Measurements from ENCODE around the gene CUX1.

The CUX1 gene

GRCh38 chr7:102184303-102184702 is 366.9 kb downstream of the CUX1 start:
- no peak for DNase-seq (ENCODE audit: low read depth in 2 of 2)

DNA sequence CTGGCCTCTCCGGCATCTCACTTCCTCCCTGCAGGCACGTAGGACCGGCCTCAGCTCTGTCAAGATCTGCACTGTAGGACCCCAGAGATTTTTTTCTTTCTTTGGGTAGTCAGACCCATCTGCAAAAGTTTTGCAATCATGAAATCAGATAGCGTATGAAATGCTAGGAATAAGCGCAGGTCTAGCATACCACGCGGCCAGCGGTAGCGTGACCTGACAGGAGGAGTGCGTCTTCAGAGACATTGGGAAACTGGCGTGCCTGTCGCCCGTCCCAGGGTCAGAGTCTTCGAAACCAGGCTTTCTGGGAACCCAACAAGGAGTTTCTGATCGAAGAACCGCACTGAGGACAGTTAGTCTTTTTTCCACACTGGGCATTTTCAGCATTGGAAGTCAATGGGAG is 368.4 kb downstream of the CUX1 start:
- DNase-seq (ENCODE audit: low read depth in 2 of 2) = no peak

DNA sequence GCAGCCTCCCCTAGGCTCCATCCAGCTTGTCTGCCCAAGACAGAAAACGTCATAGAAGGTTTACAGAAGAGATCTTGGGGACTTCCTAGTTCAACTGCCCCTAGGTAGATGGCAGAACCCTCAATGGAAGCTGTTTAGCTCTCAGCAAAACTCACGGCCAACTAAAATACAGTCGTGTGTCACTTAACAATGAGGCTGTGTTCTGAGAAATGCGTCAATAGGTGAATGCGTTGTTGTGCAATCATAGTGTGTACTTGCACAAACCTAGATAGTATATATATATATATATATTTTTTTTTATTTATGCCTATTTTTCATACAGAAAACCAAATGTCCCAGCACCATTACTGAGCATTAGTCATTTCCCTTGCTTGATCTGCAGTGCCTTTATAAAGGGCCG is 368.9 kb downstream of the CUX1 start:
- DNase-seq (ENCODE audit: low read depth in 2 of 2) = no peak

DNA sequence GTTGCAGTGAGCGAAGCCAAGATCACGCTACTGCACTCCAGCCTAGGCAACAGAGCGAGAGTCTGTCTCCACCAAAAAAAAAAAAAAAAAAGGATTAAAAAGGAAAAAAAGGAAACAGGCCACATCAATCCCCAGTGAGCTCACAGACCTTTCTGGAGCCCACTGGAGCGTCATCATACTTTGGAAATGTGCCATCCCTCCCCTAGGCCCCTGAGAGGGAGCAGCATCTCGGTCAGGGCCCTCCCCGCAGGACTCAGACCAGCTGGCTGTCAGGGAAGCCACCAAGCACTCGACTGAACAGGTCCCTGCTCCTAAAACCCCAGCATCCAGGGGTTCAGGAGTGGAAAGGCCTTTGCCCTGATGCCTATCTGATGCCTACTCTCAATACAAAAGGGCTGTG is 371.3 kb downstream of the CUX1 start:
- no peak for DNase-seq (ENCODE audit: low read depth in 2 of 2)

GRCh38 chr7:102189756-102190155 is 372.3 kb downstream of the CUX1 start:
- DNase-seq (ENCODE audit: low read depth in 2 of 2) = no peak

DNA sequence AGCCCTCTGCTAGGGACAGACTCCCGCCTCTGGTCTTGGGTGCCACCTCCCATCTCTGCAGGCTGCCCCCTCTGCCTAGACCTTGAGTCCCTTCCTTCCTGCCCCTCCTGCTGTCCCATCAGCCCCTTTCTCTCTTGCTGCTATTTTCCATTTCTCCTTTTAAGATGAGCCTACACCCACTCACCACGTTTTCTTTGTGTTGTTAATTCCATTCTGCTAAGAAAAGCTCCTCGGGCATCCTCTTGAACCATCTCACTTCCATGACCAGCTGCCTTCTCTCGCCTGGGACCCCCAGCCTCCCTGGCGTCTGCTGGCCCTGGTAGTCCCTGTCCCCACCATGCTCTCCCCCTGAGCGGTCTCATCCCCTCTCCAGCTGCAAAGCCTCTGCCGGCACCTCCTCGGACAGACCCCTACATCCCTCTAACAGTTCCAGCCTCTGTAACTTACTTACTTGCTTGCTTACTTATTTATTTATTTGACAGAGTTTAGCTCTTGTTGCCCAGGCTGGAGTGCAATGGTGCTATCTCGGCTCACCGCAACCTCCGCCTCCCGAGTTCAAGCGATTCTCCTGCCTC is 373.4 kb downstream of the CUX1 start:
- no peak for DNase-seq (ENCODE audit: low read depth in 2 of 2)

DNA sequence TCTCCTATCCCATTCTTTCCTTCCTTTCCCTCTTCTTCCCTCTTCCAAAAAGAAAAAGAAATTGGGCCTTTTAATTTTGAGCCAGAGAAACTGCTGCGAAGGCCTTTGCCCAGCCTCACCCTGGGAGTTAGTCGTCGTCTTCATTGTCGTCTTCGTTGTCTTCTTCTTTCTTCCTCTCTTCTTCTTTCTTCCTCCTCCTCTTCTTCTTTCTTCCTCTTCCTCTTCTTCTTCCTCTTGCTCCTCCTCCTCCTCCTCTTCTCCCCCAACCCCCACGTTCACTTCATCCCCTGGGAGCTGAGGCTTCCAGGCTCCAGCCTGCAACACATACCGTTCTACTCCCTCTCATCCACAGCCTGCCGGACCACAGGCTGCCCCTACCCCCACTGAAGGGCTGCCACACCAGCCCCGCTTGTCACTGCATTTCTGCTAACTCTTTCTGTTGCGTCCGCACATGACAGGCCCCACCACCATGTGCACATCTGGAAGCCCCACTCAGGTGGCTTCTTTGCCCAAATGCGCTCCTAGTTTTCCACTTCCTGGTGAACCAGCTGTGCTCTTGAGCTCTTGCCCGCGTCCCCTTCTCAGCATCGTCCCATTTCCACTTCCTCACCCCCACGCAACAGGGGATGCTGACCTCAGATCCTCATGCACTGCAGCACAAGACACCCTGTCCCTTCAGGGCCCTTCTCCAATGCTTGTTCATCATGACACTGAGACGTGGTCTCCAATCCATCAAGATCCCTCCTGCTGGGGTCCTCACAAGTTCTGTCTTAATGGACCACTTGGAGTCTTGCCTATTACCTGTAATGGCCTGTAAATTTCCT is 374.3 kb downstream of the CUX1 start:
- DNase-seq (ENCODE audit: low read depth in 2 of 2) = no peak

DNA sequence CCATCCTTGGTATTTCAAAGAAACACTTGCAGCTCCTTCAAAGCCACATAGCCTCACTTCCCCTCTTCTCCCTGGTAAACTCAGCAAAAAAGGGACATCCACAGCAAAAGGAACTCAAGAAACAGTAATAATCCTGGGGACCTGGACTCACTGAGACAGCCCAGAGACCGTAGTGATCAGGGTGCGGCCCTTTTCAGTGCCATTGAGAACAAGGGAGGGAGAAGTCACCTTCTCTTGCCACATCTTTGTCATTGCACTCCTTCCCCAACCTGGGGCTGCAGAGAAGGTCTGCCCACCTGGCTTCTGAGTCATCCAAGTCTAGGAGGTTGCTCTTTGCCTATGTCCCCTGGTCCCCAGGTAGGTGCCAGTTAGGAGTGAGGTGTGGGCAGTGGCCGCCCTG is 375.4 kb downstream of the CUX1 start:
- no peak for DNase-seq (ENCODE audit: low read depth in 2 of 2)

GRCh38 chr7:102193806-102194205 is 376.4 kb downstream of the CUX1 start:
- no peak for DNase-seq (ENCODE audit: low read depth in 2 of 2)

GRCh38 chr7:102195361-102195760 is 377.9 kb downstream of the CUX1 start:
- no peak for DNase-seq (ENCODE audit: low read depth in 2 of 2)

GRCh38 chr7:102196028-102196427 is 378.6 kb downstream of the CUX1 start:
- DNase-seq (ENCODE audit: low read depth in 2 of 2) = no peak

DNA sequence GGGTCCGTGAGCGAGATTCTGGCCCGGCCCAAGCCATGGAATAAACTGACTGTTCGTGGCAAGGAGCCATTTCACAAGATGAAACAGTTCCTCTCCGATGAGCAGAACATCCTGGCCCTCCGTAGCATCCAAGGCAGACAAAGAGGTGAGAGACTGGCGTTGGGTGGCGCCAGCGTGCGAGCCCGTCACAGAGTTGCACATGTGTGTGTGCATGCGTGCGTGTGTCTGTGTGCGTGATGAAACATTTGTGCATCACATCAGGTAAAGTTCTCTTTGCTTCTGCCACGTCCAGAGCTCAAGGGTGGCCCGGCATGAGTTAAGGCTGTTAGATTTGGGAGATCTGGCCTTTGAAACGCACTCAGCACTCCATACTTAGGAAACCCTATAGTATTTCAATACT is 379.7 kb downstream of the CUX1 start:
- no peak for DNase-seq (ENCODE audit: low read depth in 2 of 2)

DNA sequence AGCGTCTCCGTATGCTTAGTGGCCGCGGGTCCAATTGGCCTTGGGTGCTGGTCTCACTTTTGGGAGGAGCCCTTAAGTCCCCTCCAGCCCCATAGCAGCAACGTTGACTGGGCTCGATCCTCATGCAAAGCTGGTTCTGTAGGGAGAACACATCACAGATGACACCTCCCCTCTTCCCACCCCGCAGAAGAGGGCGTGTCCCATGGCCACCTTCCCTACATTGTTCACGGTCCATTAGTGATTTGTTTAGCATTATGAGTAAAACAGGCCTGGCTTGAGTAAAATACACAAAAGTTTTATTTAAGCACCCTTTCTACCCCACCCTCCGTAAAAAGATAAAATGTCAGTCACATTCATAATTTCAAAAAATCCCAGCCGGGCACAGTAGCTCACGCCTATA is 380.2 kb downstream of the CUX1 start:
- DNase-seq (ENCODE audit: low read depth in 2 of 2) = no peak

- DNase-seq (ENCODE audit: low read depth in 2 of 2) = no peak
Observed at GRCh38 chr7:102198417-102198956, 381.1 kb downstream of the CUX1 start.

DNA sequence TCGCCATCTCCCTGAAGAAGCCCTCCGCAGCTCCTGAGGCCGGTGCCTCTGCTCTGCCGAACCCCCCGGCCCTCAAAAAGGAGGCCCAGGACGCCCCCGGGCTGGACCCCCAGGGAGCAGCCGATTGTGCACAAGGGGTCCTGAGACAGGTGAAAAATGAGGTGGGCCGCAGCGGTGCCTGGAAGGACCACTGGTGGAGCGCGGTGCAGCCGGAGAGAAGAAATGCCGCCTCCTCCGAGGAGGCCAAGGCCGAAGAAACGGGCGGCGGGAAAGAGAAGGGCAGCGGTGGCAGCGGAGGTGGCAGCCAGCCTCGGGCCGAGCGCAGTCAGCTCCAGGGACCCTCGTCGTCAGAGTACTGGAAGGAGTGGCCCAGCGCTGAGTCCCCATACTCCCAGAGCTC is 384.1 kb downstream of the CUX1 start:
- no peak for DNase-seq (ENCODE audit: low read depth in 2 of 2)

DNA sequence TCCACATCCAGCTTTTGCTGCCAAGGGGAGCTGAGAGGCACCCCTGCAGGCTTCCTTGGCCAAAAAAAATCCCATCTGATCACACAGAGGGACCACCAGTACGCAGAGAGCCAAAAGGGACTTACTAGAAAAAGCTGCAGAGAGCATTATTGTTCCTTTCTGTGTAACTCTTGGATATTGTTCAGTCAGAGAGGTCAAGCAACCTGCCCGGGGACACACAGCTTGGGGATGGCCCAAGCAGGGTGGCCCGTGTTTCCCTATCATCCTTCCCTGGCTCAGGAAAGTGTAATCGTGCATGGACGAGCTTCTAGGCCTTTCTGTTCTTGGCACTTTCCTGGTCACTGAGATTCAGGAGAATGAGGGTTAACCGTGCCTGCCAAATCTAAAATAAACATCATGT is 385.1 kb downstream of the CUX1 start:
- DNase-seq (ENCODE audit: low read depth in 2 of 2) = no peak

DNA sequence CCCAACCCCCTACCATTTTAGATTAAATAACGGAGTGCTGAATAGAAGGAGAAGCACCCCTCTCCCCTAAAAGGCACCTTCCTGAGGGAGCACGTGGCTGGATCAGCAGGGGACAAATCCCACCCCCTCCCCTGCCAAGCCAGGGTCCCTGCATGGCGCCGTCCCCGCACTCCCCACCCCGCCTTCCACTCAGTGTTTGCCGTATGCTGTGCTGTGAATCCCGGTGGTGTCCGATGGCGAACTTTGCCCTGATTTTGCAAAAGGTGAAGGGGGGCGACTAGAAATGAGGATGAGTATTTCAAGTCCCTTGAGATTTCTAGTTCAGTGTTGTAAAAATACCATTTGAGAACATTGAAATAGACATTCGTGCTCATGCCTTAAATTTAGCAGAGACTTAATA is 385.8 kb downstream of the CUX1 start:
- DNase-seq (ENCODE audit: low read depth in 2 of 2) = no peak

GRCh38 chr7:102204212-102204611 is 386.8 kb downstream of the CUX1 start:
- no peak for DNase-seq (ENCODE audit: low read depth in 2 of 2)

GRCh38 chr7:102205915-102206314 is 388.5 kb downstream of the CUX1 start:
- DNase-seq (ENCODE audit: low read depth in 2 of 2) = no peak

DNA sequence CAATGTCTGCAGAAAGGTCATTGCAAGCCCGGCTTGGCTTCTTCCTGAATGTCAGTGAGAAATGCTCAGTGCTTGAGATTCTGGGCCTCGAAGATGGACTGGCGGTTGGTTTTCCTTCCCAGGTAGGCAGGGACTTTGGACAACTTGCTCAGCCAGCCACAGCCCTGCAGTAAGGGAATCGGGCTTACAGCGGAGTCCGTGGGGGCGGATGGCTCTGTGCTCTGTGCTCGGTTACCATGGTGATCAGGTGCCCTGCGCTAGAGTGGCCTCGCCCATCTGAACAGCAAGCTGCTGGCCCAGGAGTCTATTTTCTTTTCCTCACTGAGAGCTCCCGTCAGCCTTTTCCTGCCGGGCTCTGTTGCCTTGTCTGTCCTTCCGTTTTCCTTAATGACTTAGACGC is 391.4 kb downstream of the CUX1 start:
- DNase-seq (ENCODE audit: low read depth in 2 of 2) = no peak

GRCh38 chr7:102210787-102211186 is 393.4 kb downstream of the CUX1 start:
- no peak for DNase-seq (ENCODE audit: low read depth in 2 of 2)

- DNase-seq (ENCODE audit: low read depth in 2 of 2) = no peak
Observed at GRCh38 chr7:102211590-102212550, 394.4 kb downstream of the CUX1 start.

Data from fibroblast of skin of left quadriceps (primary cell).